SIG-M5 treated with dmso at 0.1 percent for 504 hours (cell line): ENCODE data around the gene GPR132.
A peak's percentile ranks its signal among the peaks of the same experiment; 100 is the strongest.
"Not testable (repeated sequence)": the region's sequence is repeated elsewhere in the genome, so short reads cannot be mapped to it uniquely, and the experiment has no call there.

ENCODE experiments used
- DNase-seq: peaks from one replicate; lab custom pipeline; 2025; ENCODE audit not compliant: unreplicated experiment; lab: John Stamatoyannopoulos, UW

The GPR132 gene

DNA sequence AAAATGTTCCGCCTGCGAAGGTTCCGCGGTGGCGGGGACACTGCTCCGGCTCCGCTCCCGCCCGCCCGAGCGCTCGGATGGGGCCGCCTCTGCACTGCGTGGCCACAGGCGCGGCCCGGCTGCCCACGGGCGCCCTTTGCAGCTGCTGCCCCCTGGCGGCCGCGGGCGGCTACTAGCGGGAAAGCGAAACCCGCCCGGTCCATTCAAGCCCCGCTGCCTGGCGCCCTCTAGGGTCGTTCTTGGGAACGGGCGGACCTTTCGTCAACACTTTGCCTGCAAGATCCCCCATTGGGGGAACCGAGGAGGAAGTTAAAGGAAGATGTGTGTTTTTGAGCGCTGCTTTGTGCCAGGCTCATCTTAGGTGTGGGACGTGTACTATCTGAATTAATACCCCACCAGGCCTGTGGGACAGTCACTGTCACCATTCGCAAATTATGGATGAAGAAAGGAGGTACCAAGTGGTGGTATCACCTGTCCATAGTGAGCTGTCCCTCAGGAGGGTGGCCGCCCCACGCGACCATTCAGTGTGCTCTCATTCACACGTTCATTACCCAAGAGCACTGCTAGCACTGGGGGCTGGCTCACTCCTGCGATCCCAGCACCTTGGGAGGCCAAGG is 19.4 kb downstream of the GPR132 start:
- DNase-seq = peak; percentile 88

DNA sequence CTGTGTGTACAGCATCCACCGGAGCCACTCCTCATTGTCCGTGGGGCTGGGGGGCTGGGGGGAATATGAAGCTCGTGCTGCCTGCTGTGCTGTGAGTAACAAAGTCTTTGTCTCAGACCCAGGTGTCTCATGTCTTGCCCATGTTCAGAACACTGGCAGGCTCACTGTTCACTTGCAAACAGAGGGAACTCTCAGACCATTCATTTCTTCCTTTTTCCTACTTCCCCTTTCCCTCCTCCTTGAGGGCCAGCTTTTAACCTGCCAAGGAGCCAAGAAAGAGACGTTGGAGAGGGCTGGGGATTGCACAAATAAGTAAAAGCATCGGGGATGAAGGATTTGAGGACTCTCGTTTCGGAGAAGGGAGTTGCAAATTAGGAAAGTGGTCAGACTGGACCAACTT is 21.6 kb downstream of the GPR132 start:
- peak; percentile 46 for DNase-seq

DNA sequence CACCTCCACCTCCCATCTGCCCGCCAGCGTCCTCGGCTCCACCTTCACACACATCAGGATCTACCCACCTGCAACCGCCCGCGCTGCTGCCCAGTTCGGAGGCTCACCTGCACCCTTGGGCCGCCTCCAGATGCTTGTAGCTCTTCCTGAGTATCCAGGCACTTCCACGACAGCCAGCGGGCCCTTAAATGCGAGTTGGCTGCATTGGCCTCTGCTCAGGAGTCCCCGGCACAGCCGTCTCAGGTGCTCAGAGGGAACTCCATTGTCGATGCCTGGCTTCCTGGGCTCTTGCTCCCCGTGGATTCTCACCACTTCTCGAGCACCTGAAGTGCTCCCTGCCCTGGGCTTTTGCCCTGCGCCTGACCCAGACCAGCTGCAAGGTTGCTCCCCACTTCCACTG is 22.4 kb downstream of the GPR132 start:
- DNase-seq = no peak

DNA sequence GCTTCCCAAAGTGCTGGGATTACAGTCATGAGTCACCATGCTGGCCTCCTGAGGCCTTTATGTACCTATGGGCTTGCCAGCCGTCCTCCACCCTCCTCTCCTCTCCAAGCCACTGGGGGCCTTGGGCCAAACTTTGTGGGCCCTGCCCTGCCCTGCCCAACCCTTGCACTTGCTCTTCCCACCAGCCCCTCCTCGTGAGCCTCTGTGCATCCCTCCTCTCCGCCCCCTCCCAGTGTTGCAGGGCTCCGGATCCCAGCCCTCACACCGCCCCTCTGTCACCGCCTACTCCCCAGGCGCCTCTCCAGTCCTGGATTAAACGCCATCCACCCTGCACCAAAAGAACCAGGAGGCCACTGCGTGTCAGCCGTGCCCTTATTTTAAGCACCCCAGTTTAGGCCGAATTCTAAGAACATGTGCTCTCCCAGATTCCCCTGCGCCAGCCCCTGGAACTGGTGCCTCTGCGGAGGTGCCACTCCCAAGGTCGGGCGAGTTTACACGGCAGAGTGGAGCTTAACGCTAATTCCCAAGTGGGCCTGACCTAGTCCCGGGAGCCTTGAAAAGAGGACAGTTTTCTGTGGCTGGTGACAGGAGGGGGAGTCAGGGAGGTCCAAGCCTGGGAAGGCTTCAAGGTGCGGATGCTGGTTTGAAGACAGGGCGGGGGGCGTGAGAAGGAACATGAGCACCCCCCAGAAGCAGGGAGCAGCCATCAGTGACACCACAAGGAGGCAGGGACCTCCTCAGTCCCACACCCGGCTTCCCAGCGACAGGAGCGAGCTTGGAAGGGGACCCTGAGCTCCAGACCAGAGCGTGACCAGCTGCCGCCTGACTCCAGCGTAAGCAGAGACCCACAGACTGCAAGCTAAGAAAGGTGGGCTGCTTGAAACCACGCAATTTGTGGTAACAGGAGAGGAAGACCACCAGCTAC is 23.1 kb downstream of the GPR132 start:
- no peak for DNase-seq

DNA sequence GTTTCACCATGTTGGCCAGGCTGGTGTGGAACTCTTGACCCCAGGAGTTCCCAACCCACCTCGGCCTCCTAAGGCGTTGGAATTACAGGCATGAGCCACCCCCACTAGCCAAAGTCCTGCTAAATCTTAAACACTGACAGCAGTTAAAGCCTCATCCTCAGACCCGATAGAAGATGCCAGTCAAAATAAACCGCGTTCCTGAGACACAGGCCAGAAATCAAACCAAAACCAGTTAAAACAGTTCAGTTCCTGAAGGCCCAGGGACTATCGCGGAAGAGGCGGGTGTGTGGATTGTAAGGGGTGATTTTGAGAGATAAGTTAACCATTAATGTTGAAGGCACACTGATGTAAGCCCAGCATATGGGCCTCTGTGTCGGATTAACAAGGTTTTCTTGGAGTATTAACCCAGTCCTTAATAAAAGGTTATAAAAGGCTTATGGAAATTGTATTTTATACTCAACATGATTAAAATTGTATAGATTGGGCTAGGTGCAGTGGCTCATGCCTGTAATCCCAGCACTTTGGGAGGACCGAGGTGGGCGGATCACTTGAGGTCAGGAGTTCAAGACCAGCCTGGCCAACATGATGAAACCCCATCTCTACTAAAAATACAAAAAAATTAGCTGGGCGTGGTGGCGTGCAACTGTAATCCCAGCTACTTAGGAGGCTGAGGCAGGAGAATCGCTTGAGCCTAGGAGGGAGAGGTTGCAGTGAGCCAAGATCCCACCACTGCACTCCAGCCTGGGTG is 25.6 kb downstream of the GPR132 start:
- no peak for DNase-seq

DNA sequence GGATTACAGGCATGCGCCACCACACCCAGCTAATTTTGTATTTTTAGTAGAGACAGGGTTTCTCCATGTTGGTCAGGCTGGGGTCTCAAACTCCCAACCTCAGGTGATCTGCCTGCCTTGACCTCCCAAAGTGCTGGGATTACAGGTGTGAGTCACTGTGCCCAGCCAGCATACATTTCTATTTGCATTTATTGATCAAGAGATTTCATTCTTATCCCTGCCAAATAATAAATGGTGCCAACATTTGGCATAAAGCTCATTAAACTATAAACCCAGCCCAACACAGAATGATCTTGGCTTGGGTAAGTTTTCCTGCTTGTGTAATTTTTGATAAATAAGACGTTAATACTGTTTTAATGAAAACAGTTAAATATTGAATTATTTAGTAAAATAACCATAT is 29.6 kb downstream of the GPR132 start:
- not testable (repeated sequence) for DNase-seq

DNA sequence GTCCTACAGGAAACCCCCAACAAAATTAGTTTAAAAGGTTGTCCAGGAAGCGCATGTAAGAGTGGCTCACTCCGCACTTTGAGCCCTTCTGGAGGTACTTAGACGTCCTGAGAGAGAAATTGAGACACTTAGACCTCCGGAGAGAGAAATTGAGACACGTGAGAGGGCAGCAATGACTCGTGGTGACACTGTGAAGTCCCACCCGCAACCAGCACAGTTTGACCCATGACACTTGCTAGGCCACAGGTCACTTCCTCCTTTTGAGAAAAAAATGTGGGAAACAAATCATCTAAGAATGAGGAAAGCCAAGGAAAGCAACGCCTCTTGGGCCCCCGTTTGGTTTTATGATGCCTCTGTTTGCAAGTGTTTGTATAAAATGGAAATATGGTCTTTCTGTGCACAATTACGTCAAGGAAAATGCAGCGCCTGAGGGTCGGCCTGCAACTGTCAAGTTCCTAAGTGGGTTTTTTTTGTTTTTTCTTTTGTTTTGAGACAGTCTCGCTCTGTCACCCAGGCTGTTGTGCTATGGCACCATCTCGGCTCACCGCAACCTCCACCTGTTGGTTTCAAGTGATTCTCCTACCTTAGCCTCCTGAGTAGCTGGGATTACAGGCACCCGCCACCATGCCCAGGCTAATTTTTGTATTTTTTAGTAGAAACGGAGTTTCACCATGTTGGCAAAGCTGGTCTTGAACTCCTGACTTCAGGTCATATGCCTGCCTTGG is 30.8 kb downstream of the GPR132 start:
- no peak for DNase-seq

DNA sequence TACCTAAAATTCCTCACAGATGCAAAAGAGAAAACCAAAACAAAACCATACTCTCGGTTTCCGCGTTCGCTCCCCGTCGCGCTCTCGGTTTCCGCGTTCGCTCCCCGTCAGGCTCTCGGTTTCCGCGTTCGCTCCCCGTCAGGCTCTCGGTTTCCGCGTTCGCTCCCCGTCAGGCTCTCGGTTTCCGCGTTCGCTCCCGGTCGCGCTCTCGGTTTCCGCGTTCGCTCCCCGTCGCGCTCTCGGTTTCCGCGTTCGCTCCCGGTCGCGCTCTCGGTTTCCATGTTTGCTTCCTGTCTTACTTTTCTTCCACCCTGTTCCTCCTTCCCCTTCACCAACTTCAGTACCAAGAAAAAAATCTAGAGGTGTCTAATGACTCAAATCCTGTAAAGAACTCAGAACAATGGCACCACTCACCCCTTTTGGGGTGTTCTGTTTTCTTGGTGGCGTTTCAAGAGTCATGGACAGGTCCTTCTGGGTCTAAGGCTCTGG is 31.8 kb downstream of the GPR132 start:
- not testable (repeated sequence) for DNase-seq

DNA sequence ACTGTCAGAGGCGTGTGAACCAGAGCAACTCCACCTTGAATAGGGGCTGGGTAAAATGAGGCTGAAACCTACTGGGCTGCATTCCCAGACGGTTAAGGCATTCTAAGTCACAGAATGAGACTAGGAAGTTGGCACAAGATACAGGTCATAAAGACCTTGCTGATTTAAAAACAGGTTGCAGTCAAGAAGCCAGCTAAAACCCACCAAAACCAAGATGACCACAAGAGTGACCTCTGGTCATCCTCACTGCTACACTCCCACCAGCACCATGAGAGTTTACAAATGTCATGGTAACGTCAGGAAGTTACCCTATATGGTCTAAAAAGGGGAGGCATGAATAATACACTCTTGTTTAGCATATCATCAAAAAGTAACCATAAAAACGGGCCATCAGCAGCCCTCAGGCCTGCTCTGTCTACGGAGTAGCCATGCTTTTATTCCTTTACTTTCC is 32.8 kb downstream of the GPR132 start:
- not testable (repeated sequence) for DNase-seq

DNA sequence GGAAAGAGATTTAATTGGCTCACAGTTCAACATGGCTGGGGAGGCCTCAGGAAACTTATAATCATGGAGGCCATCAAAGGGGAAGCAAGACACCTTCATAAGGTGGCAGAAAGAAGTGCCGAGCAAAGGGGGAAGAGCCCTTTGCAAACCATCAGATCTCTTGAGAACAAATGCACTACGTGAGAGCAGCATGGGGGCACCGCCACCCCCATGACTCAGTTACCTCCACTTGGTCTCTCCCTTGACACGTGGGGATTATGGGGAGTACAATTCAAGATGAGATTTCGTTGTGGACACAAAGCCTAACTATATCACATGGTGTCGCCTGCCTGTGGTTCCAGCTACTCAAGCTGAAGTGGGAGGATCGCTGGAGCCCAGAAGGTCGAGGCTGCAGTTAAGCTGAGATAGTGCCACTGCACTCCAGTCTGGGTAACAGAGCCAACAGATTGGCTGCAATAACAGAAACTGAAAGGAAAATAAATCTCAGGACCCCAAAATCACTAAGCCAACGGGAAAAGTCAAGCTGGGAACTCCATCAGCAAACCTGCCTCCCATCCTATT is 34.3 kb downstream of the GPR132 start:
- no peak for DNase-seq

DNA sequence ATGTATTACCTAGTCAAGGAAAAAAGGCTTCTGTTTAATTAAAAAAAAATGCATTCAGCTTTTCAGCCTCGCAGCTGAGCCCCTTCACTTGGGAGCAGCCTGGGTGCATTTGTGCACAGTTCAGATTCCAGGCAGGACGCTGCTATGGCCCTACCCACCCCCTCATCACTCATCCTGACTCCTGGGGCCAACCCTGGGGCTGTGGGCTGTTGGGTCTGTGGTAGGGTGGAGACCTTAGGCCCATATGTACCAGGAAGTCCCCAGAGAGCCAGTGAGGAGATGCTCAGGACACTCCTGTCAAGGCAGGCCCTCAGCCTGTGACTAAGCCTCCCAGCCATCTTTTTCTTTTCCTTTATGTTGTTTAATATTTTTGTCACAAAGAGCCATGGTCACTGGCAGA is 35.0 kb downstream of the GPR132 start:
- no peak for DNase-seq

DNA sequence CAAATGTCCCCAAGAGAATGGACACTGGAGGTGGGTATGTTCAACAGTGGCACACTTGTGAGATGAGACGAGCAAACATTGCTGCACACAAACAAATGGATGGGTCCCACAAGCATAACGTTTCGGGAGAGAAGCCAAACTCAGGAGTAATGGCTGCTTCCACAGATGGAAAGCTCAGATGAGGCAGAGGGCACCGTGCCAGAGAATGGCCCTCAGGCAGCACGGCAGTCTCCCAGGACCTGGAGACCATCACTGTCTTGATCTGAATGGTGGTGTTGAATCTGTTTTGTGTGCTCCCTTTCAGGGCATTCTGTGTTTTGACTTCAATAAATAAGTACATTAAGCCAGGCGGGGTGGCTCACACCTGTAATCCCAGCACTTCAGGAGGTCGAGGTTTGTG is 35.8 kb downstream of the GPR132 start:
- DNase-seq = no peak

DNA sequence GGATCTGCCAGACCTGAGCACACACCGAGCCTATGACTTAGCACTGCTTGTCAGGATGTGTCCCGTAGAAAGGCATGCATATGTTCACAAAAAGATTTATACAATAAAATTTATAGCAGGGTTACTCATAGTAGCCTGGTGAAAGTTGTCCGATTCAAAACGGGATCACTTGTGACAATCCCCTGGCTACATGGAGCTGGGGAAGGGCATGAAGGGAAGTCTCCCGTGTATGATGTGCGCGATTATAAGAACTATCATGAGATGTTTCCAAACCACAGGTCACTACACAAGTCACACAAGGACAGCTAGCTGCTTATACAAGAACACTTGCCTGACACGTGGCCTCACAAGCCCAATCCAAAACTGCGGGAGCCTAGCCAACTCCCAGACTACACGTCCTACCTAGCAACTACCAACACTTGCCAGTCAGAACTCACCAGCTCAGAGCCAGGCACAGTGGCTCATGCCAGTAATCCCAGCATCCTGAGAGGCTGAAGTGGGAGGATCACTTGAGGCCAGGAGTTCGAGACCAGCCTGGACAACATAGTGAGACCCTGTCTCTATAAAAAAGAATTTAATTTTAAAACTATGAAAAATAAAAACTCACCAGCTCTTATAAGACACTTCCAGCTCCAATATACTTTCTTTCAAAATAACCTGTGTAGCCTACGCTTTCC is 36.8 kb downstream of the GPR132 start:
- no peak for DNase-seq

DNA sequence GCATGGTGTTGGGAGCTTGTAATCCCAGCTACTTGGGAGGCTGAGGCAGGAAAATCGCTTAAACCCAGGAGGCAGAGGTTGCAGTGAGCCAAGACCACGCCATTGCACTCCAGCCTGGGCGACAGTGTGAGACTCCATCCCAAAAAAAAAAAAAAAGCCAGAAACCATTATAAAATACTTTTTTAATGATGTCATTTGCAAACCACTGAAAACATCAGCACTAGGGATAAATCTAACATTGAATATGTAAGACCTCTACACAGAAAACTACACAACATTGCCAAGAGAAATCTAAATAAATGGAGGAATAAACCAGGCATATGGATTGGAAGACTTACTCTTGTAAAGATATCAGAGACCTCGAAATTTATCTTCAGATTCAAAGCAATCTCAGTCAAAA is 37.5 kb downstream of the GPR132 start:
- not testable (repeated sequence) for DNase-seq

DNA sequence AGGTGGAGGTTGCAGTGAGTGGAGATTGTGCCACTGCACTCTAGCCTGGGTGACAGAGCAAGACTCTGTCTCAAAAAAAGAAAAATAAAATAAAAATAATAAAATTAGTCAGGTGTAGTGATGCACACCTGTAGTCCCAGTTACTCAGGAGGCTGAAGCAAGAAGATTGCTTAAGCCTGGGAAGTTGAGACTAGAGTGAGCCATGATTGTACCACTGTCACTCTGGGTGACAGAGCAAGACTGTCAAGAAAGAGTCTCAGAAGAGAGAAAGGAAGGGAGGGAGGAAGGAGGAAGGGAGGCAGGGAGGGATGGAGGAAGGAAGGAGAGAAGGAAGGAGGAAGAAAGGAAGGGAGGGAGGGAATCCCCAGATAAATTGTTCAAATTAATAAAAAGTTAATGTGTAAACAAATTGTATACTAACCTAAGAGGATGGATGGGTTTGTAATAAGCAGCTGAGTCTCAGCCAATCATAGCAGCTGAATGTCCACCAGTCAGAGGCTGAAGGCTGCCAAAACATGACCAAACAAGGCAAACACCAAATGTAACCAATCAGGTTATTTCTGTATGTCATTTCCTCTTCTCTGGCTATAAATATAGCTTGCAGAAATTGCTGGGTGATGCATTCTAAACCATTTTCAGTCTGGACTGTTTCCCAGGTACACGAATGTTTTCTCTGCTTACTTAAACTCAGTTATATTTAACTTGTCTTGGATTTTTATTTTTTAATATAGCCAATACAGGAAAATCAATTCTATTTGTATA is 38.2 kb downstream of the GPR132 start:
- peak; percentile 54 for DNase-seq

DNA sequence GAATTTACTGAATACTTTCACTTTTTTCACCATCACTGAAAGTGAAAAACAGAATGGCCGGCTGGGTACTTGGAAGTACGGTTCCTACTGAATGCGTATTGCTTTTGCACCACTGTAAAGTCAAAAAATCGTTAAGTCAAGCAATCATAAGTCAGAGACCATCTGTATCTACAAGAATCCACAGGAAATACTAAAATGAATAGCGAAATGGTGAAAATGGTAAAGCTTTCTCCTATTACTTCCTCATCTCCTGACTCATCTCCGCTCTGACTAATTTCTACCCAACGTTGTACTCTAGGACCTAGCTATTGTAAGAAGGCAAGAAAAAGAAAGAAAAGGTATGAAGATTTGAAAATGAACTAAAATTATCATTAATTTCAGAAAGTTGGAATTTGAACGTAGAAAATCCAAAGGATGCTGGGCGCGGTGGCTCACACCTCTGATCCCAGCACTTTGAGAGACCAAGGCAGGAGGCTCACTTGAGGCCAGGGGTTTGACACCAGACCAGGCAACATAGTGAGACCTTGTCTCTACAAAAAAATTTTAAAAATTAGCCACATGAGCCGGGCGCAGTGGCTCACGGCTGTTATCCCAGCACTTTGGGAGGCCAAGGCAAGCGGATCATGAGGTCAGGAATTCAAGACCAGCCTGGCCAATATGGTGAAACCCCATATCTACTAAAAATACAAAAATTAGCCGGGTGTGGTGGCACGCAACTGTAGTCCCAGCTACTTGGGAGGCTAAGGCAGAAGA is 39.0 kb downstream of the GPR132 start:
- peak; percentile 91 for DNase-seq

DNA sequence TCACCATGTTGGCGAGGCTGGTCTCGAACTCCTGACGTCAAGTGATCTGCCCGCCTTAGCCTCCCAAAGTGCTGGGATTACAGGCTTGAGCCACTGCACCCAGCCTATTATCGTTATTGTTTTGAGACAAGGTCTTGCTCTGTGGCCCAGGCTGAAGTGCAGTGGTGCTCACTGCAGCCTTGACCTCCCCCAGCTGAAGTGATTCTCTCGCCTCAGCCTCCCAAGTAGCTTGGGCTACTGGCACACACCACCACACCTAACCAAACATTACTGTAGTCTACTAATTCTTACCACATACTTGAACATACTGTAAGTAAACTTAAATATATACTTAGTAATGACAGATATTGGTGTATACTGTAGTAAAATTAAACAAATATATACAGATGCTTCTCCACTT is 39.8 kb downstream of the GPR132 start:
- no peak for DNase-seq

DNA sequence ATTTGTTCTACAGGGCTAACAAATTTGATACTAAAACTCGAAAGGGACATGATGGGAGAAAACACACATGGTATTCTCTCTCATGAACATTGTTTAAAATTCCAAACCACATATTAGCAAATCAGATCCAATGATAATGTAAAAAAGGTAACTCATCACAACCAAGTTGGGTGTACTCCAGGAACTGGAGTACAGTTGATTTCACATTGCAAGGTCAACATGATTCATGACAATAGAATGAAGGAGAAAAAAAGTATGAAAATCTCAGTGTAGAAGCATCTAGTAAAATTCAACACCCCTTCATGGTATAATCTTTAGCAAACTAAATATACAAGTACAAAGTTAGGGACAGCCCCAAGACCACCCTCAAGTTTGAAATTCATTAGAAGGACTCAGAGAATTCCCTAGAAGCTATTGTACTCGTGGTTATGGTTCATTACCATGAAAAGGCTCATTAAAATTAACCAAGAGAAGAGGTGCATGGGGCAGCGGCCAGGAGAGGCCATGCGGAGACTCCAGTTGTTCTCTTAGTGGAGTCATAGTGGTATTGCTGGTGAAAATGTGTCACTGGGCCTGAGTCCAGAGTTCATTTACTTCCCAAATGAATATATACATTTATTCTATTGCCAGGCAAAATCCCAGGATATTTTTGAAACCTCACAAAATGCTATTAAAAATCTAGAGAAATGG is 41.3 kb downstream of the GPR132 start:
- no peak for DNase-seq
